Glutamatergic neuron (in vitro differentiated cells): ENCODE data around the gene CDK14. TPM values are rescaled to one million over a fixed set of nuclear protein-coding genes. Genes with fewer than 3 reads are reported as not detected.

Experiments
- DNase-seq: peaks from one replicate; pipeline ENCODE4 v3.0.0; 2022
- H3K27ac Mint-ChIP-seq: one replicate; pipeline ENCODE4 v1.8.0; 2020; ENCODE audit warnings: mild to moderate bottlenecking, mixed read lengths, inconsistent platforms; ENCODE audit not compliant: unreplicated experiment
- H3K27me3 Mint-ChIP-seq: one replicate; pipeline ENCODE4 v1.8.0; 2020; ENCODE audit warnings: mild to moderate bottlenecking, moderate library complexity, mixed read lengths, inconsistent platforms; ENCODE audit not compliant: unreplicated experiment
- H3K36me3 Mint-ChIP-seq: one replicate; pipeline ENCODE4 v1.8.0; 2020; ENCODE audit warnings: mild to moderate bottlenecking, mixed read lengths, inconsistent platforms; ENCODE audit not compliant: unreplicated experiment
- H3K4me1 Mint-ChIP-seq: one replicate; pipeline ENCODE4 v1.8.0; 2020; ENCODE audit warnings: mild to moderate bottlenecking, low read depth, mixed read lengths, inconsistent platforms; ENCODE audit not compliant: unreplicated experiment
- H3K4me3 Mint-ChIP-seq: one replicate; pipeline ENCODE4 v1.8.0; 2020; ENCODE audit warnings: mild to moderate bottlenecking, mixed read lengths, inconsistent platforms; ENCODE audit not compliant: unreplicated experiment
- H3K9me3 Mint-ChIP-seq: one replicate; pipeline ENCODE4 v1.8.0; 2020; ENCODE audit warnings: mild to moderate bottlenecking, moderate library complexity, mixed read lengths, inconsistent platforms; ENCODE audit not compliant: unreplicated experiment
- total RNA-seq: library from RNA; stranded (reverse); fragmentation: NEBNext Ultra II Directional; extraction: Animal tissue kit (Norgen Biotek cat#: 25700); gene quantifications from one replicate; pipeline ENCODE4 v1.2.1, GENCODE V29; 2021; ENCODE audit not compliant: unreplicated experiment
- TF ChIP-seq, protein P1 (sequence below): fragments of 200-600 bp; sonication (generic); IDR thresholded peaks from one replicate; pipeline ENCODE4 v1.5.0; 2021; ENCODE audit not compliant: partially characterized antibody, unreplicated experiment

CDK14 gene
- total RNA-seq, 1 donor from 2014 or later: 96.5 TPM

DNA sequence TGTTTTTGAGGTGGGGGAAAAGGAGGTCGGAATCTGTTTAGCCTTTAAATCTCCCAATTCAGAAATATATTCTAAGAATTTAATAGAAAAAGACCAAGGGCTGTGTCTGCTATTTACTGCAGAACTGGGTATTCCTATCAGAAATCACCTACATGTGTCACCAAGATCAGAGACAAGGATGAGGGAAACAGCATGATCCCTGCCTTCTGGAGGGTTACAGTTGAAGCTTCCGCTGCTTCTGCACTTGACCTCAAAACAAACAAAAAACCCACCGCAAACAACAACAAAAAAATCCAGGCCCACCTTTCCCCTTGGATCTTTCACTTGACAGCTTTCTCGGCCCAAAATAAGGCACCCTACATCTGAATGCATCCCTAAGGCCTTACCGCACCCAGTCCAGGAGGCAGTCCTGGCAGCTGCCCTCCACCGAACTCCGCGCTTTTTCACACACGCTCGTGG is 750 bp upstream of the CDK14 start:
- TF ChIP-seq, protein P1, sequence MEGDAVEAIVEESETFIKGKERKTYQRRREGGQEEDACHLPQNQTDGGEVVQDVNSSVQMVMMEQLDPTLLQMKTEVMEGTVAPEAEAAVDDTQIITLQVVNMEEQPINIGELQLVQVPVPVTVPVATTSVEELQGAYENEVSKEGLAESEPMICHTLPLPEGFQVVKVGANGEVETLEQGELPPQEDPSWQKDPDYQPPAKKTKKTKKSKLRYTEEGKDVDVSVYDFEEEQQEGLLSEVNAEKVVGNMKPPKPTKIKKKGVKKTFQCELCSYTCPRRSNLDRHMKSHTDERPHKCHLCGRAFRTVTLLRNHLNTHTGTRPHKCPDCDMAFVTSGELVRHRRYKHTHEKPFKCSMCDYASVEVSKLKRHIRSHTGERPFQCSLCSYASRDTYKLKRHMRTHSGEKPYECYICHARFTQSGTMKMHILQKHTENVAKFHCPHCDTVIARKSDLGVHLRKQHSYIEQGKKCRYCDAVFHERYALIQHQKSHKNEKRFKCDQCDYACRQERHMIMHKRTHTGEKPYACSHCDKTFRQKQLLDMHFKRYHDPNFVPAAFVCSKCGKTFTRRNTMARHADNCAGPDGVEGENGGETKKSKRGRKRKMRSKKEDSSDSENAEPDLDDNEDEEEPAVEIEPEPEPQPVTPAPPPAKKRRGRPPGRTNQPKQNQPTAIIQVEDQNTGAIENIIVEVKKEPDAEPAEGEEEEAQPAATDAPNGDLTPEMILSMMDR: no peak
- Mint-ChIP-seq H3K4me3 (peak overlapping the region; percentile 96), H3K4me1 (peaks cover 18% of the 10 kb centered on the region), H3K36me3 (no peaks in the 10 kb centered on the region), H3K27ac (peak overlapping the region; percentile 95), H3K9me3 (peaks cover 9% of the 10 kb centered on the region), H3K27me3 (peaks cover 7% of the 10 kb centered on the region)
- DNase-seq: no peak

DNA sequence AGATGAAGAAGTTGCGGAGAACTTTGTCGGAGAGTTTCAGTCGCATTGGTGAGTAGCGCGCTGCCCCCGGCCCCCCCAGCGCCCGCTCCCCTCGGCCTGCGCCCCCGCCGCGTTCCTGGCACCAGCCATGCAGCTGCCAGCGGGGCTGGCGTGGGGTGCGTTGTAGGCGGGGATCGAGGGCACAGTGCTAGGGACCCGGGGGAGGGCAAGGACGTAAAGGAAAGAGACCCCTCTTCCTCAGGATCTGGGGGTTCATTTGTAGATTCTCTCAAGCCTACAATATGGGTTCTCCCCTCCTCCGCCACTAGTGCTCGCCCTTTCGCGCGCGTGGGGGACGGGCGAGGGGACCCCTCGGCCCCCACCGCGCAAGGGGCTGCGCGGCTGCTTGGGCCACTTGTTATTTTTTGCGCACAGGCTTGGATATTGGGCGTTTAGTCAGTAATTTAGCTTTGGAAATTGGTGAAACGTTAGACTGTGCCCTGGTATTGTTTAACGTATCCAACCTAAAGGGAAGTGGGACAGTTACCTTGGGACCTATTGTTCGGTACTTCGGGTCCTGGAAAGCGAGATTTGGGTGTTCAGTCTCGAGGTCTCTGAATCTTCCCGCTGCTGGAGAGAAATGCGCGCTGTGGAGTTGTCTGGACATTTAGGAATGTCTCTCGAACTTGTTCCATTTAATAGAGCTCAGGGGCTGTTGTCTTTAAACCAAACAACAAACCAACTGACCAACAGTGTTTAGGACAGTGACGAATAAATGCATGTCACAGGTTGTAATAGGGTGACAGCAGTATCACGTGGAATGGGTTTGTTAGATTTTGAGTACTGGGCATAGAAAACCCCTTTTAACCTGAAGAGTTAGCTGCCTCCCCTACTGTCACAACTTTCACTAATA is 796 bp downstream of the CDK14 start:
- H3K27me3 Mint-ChIP-seq: peaks cover 7% of the 10 kb centered on the region
- TF ChIP-seq, protein P1: no peak
- H3K4me1 Mint-ChIP-seq: peaks cover 26% of the 10 kb centered on the region
- peak overlapping the region; percentile 82 for H3K27ac Mint-ChIP-seq
- H3K36me3 Mint-ChIP-seq: no peaks in the 10 kb centered on the region
- H3K9me3 Mint-ChIP-seq: peaks cover 9% of the 10 kb centered on the region
- H3K4me3 Mint-ChIP-seq: peak overlapping the region; percentile 93
- DNase-seq: peak; percentile 21

DNA sequence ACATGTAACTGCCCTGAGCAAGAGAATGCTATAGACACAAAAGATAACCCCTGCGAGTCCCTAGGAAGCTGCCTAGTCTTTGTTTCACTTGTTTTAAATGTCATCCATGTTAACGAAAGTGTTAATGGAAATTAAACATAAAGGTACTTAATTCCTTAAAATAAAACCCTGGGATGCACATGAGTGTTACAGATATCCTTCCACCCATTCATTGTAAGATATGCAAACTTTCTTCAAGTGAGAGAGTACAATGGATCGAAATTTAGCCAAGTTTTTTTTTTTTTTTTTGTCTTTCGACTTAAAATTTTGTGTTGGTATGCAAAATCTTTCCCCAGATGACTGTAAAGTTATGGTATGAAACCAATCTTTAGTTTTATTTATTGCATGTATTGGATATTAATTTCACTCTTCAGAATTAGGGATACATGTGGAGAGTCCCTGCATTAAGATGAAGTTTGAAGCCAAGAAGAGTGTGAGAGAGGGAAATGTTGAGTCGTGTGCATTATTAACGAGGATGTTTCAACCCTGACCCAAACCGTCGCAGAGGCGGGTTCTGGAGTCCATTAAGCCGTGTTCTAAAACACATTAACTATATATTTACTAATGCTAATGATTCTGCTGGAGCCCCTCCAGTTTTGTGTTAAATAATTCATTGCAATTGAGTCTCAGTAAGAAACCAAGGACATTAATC is 1.6 kb downstream of the CDK14 start:
- no peaks in the 10 kb centered on the region for H3K36me3 Mint-ChIP-seq
- peak overlapping the region; percentile 83 for H3K4me3 Mint-ChIP-seq
- H3K27me3 Mint-ChIP-seq: peaks cover 7% of the 10 kb centered on the region
- peaks cover 26% of the 10 kb centered on the region for H3K4me1 Mint-ChIP-seq
- H3K27ac Mint-ChIP-seq: peak overlapping the region; percentile 82
- TF ChIP-seq, protein P1: no peak
- DNase-seq: no peak
- H3K9me3 Mint-ChIP-seq: peaks cover 9% of the 10 kb centered on the region

DNA sequence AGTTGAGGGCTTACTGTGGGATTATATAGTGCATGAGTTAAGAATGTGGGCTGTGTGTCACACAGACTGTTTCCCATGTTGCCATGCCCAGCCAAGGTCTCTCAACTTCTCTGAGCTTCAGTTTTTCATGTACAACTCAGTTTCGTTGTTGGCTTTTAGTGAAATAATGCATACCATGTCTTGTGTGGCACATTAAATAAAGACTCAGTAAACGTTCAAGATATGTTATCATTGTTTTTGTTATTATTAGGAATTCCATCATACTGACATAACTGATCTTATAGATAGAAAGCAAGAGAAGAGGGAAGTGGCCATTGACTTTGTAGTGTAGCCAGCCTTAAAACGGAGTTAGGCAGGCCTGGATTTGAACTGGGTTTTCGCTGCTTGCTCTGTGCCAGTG is 2.9 kb downstream of the CDK14 start:
- no peak overlapping the region for H3K27ac Mint-ChIP-seq
- TF ChIP-seq, protein P1: no peak
- H3K27me3 Mint-ChIP-seq: peaks cover 7% of the 10 kb centered on the region
- H3K4me3 Mint-ChIP-seq: peak overlapping the region; percentile 7
- H3K4me1 Mint-ChIP-seq: peaks cover 27% of the 10 kb centered on the region
- H3K9me3 Mint-ChIP-seq: peaks cover 9% of the 10 kb centered on the region
- no peaks in the 10 kb centered on the region for H3K36me3 Mint-ChIP-seq
- DNase-seq: no peak
